ENCODE measurements around the gene CA10.

Gene CA10

DNA sequence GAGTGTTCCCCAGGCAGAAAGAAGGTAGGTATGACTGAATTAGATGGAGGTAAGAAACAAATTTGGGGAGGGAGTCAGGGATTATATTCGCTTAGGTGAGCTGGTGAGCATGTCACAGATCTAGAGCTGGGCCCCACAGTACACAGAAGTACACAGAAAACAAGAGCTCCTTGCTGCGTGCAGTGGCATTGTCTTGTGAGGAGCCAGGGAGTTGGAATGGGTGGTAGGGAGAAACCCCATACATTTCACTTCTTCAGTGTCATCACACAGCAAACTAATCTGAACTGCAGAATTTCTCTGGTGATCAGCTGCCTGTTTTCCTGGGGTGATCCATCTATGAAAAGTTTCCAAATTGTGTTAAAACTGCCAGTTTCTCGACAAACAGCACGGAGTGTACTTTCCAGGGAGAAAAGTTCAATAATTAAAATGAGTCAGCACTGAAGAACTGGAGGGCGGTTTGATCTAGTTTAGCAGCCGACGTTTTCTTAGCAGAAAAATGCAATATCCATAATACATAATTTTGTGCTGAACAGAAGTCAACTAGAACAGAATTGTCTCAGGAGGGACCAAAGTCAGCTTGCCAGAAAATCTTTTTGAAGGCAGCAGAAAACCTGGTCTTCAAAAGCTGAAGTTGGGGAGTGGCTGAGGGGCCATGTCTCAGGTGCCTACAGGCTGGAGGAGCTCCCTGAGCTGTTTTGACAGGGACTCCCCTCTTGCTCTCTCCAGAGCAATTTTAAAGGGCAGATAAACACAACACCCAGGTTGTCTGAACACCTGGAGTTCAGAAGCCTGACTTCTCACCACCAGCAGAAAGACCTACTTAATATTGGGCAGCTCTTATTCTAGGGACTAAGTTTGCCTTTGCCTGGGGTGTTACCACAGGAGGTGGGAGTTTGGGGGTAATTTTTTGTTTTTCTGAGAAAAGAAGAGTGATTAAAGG is 448.6 kb downstream of the CA10 start:
- no peak for DNase-seq

DNA sequence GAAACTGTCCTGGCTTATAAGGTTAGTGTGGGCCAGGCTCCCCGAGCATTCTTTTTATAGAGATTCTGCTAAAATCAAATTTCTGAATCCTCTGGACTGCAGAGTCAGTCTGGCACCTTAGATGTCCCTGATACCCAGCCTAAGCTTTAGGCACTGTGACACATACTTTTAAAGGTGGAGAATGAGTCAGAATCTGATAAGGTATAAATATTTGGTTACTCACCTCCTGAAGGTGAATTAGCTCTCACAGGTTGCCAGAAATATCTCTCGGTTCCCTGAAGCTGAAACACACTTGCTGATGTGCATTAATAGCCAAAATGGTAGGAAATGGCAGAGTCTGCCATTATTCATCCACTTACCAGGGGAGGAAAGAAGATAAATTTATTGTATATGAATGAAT is 451.3 kb downstream of the CA10 start:
- no peak for DNase-seq

DNA sequence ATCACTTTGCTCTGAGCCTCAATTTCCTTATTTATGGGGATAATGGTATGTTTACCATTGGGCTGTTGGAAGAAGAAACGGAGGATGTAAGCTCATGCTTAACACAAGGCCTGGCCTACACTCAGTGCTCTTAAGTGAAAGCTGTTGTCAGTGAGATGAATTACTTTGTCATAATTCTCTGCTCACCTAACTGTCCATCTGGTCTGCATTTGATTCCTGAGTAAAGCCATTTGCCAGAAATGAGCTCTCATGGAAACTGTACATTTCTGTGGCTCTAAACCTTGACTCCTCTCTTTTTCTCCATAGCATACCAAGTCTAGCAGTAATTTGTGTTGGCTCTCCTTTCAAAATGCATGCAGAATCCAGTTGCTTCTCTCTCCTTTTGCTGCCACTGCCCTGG is 452.4 kb downstream of the CA10 start:
- DNase-seq: no peak

DNA sequence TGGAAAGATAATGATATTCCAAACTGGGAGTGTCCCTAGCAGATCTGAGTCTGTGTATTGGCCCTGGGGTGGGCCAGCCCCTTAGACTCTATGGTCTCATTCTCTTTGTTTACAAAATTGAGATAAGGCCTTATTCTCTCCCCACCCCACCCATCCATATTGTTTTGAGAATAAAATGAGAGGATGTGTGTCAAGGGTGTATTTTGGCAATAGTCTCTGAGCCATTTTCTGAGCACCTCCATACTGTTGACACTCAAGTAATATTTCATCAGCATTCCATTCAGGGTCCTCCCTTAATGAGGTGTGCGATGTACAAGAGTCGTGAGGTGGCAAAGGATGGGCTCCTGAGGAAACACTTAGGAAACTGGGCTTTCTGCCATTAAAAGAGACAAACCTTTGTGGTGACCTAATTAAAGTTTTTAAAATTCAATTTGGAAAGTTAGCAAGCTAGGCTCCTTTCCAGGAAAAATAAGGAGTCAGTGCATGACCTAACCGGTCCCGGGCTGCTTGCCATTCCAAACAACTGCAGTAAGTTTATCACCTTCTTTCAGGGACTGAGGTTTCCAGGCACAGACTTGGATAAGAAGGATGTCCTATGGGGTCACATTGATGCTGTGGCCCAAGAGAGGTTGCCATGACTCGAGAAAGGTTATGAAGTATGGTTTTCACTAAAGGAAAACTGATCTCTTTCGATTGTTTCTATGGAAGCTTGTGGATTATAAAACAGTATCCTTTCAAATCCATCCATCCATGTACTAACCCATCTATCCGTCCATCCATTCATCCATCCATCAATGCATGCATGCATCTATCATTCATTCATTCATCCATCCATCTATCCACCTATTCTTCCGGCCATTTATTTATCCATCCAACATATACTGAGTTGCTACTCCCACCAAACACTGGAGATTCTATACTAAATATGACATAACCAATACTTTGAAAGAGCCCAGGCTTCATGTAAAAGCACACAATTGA is 454.9 kb downstream of the CA10 start:
- no peak for DNase-seq

DNA sequence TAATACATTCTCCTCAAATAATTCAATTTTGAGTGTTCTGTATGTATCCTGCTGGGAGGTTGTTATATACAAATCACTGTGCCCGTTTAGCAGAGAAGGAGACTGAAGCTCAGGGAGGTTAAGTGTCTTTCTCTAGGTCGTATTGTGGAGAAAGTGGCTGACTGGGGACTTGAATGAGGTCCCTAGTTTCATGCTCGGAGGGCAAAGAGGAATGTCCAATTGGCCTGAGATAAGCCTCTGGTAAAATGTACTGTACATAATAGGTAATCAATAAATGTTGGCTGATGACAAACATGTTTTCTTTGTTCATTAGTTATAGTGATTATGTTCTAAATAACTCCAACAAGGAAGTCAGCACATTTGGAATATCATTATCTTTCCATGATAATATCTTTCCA is 455.6 kb downstream of the CA10 start:
- DNase-seq: no peak

DNA sequence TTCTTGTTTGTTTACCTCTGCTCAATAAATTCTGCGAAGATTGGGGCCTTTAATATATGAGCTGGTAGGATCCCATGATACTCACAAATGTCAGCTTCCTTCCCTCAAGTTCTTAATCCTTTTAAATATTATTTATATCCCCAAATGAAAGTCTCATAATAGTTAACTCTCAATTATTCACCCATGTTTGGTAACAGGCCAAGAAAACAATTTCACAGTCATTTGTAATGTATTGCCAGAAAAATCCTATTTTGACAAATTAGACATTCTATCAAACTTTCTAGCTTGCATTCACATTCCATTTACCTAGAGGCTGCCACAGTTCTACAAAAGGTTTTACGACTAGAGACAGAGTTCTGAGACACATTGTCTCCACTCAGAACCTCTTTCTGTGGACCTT is 457.0 kb downstream of the CA10 start:
- no peak for DNase-seq

DNA sequence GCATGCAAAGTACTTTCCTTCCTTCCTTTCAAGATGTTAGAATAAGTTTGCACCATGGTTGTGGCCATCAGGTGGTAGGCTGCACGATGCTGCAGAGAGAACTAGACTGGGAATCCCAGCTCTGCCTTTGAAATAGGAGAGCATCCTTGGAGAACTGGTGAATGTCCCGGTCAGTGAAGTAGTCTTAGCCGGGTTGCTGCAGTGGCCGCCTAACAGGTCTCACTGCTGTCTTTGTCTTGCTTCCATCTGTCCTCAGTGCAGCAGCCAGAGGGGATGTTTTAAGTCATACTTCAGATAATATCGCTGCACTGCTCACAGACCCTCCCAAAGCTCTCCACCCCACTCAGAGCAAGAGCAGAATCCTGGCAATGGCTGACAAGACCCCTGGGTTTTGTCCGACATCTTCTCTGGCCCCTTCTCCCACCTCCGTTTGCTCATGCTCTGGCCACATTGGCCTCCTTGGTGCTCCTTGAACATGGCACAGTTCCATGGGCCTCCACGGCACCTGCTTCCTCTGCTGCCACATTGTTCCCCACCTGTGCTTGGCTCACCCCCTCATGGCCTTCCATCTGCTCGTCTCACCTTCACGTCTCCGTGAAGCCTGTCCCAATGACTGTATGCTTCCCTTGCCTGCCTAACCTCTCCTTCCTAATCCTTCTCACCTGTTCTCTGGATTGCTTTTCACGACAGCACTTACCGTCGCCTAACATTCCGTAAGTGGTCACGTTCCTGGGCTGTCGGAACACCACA is 458.3 kb downstream of the CA10 start:
- no peak for DNase-seq

DNA sequence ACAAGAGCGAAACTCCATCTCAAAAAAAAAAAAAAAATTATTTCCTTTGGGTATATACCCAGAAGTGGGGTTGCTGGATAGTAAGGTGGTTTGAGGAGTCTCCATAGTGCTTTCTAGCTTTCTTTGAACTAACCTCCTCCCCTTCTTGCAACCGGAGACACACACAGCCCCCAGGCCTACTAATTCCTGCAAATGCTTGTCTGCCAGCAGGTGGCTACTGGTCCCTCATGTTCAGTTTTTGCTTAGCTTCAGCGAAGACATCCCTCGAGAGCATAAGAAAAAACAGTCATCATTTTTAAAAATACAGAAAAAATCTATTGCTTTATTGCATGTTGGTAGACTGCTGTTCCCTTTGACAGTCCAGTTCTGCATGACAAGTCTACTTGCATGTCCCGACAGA is 459.2 kb downstream of the CA10 start:
- no peak for DNase-seq

DNA sequence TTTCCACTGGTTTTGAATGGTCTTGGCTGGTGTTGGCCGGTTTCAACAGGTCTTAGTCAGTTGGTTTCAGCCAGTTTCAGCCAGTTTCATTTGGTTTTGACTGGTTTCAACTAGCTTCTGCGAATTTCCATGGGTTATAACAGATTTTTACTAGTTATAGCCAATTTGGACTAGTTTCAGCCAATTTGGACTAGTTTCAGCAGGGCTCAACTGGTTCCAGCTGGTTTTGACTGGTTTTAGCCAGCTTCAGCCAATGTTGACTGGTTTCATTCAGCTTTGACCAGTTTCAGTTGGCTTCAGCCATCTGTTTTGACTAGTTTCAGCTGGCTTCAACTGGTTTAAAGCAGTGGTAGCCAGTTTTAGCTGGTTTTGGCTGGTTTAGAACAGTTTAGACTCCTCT is 465.6 kb downstream of the CA10 start:
- no peak for DNase-seq

DNA sequence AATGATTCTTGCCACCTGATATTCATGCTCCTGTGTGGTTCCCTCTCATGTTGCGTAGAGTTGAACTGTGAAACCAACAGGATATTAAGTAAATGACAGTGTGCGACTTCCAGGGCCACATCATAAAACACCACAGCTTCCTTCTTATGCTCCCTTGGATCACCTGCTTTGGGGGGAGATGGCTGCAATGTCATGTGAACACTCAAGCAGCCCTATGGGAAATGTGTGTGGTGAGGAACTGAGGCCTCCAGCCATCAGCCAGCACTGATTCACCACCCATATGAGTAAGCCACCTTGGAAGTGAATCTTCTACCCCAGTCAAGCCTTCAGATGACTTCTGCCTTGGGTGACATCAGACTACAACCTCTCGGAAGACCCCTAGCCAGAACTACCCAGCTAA is 470.6 kb downstream of the CA10 start:
- DNase-seq: no peak

DNA sequence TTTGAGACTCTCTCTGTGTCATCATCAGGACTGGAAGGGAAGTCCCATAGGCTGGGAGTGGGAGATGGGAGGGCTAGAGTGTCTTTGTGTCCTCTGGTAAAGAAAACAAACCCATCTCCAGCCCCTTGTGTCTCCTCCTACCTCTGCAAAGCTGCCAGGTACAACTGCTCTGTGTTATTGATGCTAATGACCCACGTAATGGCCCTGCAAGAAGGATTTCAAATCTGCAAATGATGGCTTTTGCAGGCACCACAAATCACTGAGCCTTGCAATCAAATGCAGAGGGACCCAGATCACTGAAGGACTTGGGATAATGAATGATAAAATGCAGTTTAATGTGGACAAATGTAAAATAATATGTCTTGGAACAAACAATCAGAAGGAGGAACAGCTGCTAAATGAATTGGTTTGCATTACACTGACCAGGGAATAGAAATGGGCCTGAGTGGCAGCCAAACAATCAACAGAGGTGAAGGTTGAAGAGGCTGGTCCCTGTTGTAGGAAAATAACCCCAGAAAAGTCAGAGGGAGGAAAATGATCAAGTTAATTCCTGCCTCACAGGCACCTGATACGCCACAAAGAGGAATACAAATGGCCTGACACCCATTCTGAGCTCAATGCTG is 473.1 kb downstream of the CA10 start:
- DNase-seq: no peak

DNA sequence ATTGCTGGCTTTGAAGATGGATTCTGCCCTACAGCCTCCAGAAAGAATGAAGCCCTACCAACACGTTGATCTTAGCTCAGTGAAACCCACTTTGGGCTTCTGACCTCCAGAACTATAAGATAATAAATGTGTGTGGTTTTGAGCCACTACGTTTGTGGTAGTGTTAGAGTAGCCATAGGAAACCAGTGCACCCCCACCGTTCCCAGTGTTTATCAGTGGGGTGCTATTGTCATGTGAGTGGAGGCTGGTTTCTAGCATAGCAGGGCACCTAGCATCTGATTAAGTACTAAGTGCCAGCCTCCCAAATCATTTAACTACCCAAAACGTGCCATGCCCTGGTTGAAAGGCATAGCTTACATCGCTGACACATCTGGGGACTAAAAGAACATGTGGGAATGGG is 474.3 kb downstream of the CA10 start:
- no peak for DNase-seq

DNA sequence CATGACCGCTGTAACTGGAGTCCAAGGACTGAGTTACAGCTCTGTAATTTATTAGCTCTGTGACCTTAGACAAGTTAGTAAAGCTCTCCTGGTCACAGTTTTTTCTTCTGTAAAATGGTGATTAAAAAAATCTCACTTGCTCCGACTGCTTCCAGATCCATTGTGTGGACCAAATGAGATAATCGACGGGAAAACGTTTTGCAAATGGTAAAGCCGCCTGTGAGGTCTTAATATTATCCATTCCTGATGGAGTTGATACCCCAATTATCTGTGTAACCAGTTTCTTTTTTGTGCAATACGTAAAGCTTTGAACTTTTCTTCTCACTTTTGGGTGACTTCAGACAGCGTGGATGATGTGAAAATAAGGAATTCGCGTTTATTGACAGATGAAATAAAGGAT is 475.2 kb downstream of the CA10 start:
- DNase-seq: no peak

DNA sequence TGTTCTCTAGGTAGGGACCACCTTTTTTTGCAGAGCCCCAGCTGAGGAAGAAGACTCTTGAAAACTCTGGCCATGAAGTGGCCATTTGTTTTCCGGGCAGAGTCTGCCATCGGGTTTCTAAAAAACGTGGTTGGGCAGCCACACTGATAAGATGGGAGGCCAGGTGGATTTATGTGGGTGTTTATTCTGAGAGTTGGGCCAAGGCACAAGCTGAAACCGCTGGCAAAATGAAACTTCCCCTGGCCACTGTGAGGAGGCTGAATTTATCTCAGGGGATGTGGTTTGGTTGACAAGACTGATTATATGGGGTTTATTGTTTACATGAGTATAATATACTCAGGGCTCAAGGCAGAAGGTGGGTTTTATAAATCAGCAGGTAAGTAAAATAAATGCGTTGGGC is 476.4 kb downstream of the CA10 start:
- DNase-seq: no peak

DNA sequence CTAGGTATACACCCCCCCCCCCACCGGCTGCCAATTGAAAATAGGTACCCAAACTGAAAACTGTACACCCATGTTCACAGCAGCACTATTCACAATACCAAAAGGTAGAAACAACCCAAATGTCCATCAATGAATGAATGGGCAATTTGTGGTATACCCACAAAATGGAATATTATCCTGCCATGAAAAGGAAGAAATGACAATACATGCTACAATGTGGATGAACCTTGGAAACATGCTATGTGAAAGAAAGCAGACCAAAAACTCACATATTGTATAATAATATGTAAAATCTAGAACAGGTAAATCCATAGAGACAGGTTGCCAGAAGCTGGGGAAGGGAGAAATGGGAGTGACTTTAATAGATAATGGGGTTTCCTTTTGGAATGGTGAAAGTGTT is 480.6 kb downstream of the CA10 start:
- no peak for DNase-seq

DNA sequence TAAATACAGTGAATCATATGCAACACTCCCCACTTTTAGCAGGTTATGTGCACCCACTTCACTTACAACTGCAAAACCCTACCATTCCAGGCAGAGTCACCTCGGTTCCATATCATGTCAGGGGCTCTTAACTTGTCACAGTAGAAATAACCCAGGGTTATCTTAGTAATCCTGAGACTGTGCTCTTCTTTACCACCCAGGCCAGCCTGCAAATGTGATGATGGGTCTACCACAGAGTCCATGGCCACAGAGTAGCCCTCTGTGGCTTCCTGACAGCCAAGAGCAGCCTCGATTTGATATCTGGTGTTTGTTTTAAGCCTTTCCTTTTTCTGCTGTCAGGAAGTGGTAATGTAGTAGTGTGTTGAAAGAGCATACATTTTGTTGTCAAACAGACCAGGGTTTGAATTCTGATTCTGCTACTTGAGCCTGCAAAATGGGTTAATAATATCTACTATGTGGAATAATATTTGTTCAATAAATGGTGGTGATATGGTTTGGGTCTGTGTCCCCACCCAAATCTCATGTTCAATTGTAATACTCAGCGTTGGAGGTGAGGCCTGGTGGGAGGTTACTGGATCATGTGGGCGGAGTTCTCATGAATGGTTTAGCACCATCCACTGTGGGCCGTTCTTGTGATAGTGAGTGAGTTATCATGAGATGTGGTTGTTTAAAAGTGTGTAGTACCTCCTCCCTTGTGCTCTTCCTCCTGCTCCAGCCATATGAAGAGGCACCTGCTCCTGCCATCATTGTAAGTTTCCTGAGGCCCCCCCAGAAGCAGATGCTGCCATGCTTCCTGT is 481.6 kb downstream of the CA10 start:
- DNase-seq: no peak

DNA sequence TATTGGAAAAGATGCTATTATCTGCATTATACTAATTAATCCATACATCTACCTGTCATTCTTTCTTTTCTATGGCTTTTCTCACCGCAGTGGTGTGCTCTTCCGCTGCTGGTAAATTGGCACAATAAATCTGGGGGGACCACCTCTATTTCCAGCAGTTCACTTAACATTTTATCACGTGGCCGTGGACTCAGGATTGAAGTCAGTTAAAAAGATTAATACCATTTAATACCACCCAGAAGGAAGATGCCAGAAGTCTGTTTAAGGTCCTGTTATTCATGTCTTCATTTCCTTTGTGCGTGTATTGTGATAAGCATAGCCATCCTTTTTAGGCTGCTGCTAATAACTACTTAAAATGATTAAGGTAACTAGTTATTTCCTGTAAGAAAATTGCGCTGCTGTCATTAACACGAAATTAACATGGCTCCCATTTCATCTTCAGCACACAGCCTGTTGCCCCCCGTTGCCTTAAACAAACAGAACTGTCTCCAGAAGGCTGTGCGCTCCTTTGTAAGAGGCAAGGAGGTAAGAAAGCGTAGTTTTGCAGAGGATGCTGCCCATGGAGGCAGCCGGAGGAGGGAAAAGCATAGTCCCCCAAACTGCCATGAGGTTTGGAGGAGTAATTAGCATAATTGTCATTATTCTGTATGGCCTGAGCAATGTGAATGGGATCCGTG is 483.8 kb downstream of the CA10 start:
- DNase-seq: no peak

DNA sequence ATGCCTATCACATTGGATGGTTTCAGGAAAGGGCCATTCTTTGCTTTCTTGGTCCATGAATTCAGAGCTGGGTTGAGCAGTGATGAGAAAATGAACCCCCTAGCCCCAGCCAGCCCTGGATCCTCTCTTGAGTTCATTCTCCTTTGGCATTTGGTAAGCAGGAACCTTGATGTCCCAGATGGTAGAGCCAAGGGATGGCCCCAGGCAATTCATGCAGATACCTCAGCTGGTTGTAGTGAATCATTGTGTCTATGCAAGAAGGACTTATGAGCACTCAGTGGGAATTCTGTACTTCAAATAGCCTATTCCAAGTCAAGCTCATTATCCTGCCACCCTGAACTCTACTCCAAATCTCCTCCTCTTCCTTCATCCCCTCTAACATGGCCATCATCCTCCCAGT is 485.4 kb downstream of the CA10 start:
- DNase-seq: no peak

DNA sequence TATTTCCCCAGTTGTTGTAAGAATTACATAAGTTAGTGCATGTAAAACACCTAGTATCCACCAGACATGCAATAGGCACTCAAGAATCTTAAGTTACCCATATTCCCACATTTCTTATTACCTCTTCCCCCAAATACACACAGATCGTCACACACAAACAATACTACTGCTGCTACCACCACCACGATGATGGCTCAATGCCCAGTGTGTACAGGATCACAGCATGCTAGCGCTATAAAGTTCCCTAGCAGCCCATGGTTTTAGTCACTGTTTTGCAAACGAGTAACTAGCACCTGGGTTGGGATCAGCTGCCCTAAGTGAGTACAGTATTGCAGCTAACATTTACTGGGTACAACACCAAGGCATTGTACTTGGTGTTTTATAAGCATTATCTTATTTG is 486.4 kb downstream of the CA10 start:
- DNase-seq: no peak

DNA sequence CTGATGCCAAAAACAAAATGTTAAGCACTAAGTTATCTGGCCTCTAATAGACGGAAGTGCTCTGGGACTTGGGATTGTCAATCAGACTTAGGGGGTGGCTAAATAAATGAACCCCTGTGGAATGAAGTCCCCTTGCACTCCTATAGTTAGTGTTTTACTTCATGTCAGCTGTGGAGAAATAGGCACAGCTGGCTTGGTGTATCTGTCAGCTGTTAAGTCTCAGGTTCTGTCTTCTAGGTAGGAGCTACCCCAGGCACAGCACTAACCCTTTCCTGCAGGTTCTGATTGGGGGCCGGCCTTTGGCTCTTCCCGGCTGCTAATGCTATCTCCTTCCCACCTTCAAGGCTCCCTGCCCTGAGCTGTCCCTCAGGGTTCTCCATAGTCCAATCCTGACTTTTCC is 487.6 kb downstream of the CA10 start:
- no peak for DNase-seq

DNA sequence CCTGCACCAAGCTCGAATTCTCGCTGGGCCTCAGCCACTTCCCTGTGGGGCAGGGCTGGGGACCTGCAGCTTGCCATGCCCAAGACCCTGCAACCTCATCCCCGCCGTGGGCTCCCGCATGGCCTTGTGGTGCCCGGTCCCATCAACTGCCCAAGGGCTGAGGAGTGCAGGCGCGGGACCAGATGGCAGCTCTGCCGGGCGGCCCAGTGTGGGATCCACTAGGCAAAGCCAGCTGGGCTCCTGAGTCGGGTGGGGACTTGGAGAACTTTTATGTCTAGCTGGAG is 489.6 kb downstream of the CA10 start:
- no peak for DNase-seq
